Ectodermal cell (in vitro differentiated cells): ENCODE data around the gene SLC66A1.

Experiments
- H3K27ac ChIP-seq: 2 replicates; pipeline ENCODE4 v1.7.0; 2013; ENCODE audit warnings: mild to moderate bottlenecking, low read depth, low read length; ENCODE audit not compliant: insufficient read depth, poor library complexity, severe bottlenecking
- H3K27me3 ChIP-seq: 2 replicates; pipeline ENCODE4 v1.7.0; 2013; ENCODE audit warnings: mild to moderate bottlenecking, low read length; ENCODE audit not compliant: insufficient read depth, control insufficient read depth, poor library complexity, severe bottlenecking
- H3K36me3 ChIP-seq: one replicate; pipeline ENCODE4 v1.7.0; 2013; ENCODE audit warnings: low read length; ENCODE audit not compliant: control insufficient read depth, insufficient read depth
- H3K4me1 ChIP-seq: one replicate; pipeline ENCODE4 v1.7.0; 2013; ENCODE audit warnings: low read length; ENCODE audit not compliant: control insufficient read depth, insufficient read depth
- H3K4me3 ChIP-seq: 2 replicates; pipeline ENCODE4 v1.7.0; 2013; ENCODE audit warnings: low read depth, low read length, control low read depth; ENCODE audit not compliant: insufficient read depth
- H3K9me3 ChIP-seq: 2 replicates; pipeline ENCODE4 v1.7.0; 2013; ENCODE audit warnings: mild to moderate bottlenecking, low read length, moderate library complexity; ENCODE audit not compliant: control insufficient read depth
- WGBS, 2 experiments: methylation state at CpG; one replicate each; pipeline ENCODE4 v1.1.7; 2013; ENCODE audit warnings: missing lambda C conversion rate in 2 of 2; 5-methylcytosine and 5-hydroxymethylcytosine counted together

SLC66A1 gene

DNA sequence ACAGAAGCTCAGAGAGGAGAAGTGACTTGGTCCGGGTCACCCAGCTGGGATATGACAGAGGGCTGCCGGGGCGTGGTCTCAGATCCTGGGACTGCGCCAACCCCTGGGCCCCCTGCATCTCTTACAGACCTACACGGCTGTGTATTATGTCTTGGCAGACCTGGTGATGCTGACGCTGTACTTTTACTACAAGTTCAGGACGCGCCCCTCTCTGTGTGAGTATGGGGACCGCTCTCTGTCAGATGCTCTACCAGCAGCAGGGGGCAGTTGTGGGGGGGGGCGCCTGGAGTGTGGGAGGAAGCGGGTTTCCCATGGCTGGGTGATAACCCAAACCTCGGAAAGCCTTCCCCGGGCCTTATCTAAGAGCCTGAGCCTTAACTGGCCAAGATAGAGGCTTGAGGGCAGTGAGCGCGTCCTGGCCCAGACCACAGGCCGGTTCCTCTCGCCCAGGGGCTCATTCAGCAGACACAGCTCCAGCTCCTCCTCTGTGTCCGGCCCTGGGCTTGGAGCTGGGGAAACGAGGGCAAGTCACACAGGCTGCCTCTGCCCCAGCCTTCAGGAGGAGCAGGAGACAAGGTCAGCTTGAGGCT lies 13.3 kb downstream of the SLC66A1 start:
- H3K27ac ChIP-seq: no peak overlapping the region
- 91 to 94% methylated on average over 19 of the region's 19 CpGs for WGBS, 2 experiments
- H3K4me1 ChIP-seq: no peaks in the 10 kb centered on the region
- H3K4me3 ChIP-seq: no peak overlapping the region
- H3K27me3 ChIP-seq: no peaks in the 10 kb centered on the region
- H3K36me3 ChIP-seq: peaks cover 7% of the 10 kb centered on the region
- H3K9me3 ChIP-seq: no peaks in the 10 kb centered on the region

GRCh38 chr1:19325958-19326747 lies 14.0 kb downstream of the SLC66A1 start:
- H3K4me1 ChIP-seq: no peaks in the 10 kb centered on the region
- no peak overlapping the region for H3K4me3 ChIP-seq
- no peak overlapping the region for H3K27ac ChIP-seq
- H3K9me3 ChIP-seq: no peaks in the 10 kb centered on the region
- WGBS, 2 experiments: 92 to 94% methylated on average over 32 of the region's 32 CpGs
- H3K36me3 ChIP-seq: peaks cover 7% of the 10 kb centered on the region
- no peaks in the 10 kb centered on the region for H3K27me3 ChIP-seq

- Histone ChIP-seq H3K27me3 (no peaks in the 10 kb centered on the region), H3K36me3 (peaks cover 7% of the 10 kb centered on the region), H3K4me1 (no peaks in the 10 kb centered on the region), H3K27ac (no peak overlapping the region), H3K4me3 (no peak overlapping the region), H3K9me3 (no peaks in the 10 kb centered on the region)
- 89 to 90% methylated on average over 6 of the region's 6 CpGs for WGBS, 2 experiments
These were observed 14.6 kb downstream of the SLC66A1 start for GRCh38 chr1:19326748-19327065.

DNA sequence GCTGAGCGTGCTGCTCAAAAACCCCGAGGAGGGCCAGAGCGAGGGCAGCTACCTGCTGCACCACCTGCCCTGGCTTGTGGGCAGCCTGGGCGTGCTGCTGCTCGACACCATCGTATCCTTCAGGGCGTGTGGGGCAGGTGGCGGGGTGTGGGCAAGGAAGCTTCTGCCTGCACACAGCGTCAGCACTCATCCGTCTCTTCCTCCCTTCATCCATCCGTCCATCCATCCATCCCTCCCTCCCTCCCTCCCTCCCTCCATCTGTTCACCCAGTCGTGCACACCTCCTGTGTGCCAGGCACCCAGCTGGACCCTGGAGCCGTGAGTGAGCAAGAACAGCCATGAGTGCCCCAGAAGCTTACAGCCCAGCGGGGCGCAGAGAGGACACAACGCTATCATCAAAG lies 15.2 kb downstream of the SLC66A1 start:
- Histone ChIP-seq H3K4me3 (no peak overlapping the region), H3K4me1 (no peaks in the 10 kb centered on the region), H3K9me3 (no peaks in the 10 kb centered on the region), H3K27me3 (no peaks in the 10 kb centered on the region), H3K36me3 (peaks cover 7% of the 10 kb centered on the region), H3K27ac (no peak overlapping the region)
- WGBS, 2 experiments: 94 to 95% methylated on average over 16 of the region's 16 CpGs

GRCh38 chr1:19327736-19328135 lies 15.6 kb downstream of the SLC66A1 start:
- no peaks in the 10 kb centered on the region for H3K4me1 ChIP-seq
- H3K27ac ChIP-seq: no peak overlapping the region
- no peaks in the 10 kb centered on the region for H3K9me3 ChIP-seq
- WGBS, 2 experiments: 94 to 96% methylated on average over 9 of the region's 9 CpGs
- H3K27me3 ChIP-seq: no peaks in the 10 kb centered on the region
- peaks cover 7% of the 10 kb centered on the region for H3K36me3 ChIP-seq
- H3K4me3 ChIP-seq: no peak overlapping the region

DNA sequence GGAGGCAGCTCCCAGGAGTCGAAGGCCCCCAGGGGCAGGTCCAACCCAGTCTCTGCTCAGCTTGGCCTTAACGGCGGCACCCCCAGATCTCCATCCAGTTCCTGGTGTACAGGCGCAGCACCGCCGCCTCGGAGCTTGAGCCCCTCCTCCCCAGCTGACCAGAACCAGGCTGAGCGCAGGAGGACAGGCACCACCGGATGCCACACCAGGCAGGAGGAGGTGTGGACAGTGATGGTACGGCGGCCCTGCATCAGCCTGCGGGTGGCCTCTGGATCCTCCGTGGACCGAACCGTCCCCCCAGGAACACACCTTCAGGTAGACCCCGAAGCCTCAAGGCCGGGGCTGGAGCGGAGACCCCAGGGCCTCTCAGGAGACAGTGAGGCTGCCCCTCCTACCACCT lies 16.4 kb downstream of the SLC66A1 start:
- H3K9me3 ChIP-seq: no peaks in the 10 kb centered on the region
- WGBS, 2 experiments: 95% methylated on average over 18 of the region's 18 CpGs
- H3K4me1 ChIP-seq: no peaks in the 10 kb centered on the region
- H3K36me3 ChIP-seq: peaks cover 7% of the 10 kb centered on the region
- H3K27ac ChIP-seq: no peak overlapping the region
- no peaks in the 10 kb centered on the region for H3K27me3 ChIP-seq
- no peak overlapping the region for H3K4me3 ChIP-seq

- 94 to 95% methylated on average over 13 of the region's 13 CpGs for WGBS, 2 experiments
- H3K4me1 ChIP-seq: no peaks in the 10 kb centered on the region
- H3K4me3 ChIP-seq: no peak overlapping the region
- no peaks in the 10 kb centered on the region for H3K27me3 ChIP-seq
- H3K36me3 ChIP-seq: peaks cover 7% of the 10 kb centered on the region
- no peaks in the 10 kb centered on the region for H3K9me3 ChIP-seq
- H3K27ac ChIP-seq: no peak overlapping the region
These were observed 17.1 kb downstream of the SLC66A1 start for GRCh38 chr1:19329188-19329587.

- 94 to 95% methylated on average over 5 of the region's 5 CpGs for WGBS, 2 experiments
- H3K4me1 ChIP-seq: no peaks in the 10 kb centered on the region
- H3K9me3 ChIP-seq: no peaks in the 10 kb centered on the region
- H3K27ac ChIP-seq: no peak overlapping the region
- H3K27me3 ChIP-seq: no peaks in the 10 kb centered on the region
- H3K36me3 ChIP-seq: peaks cover 7% of the 10 kb centered on the region
- no peak overlapping the region for H3K4me3 ChIP-seq
These were observed 17.5 kb downstream of the SLC66A1 start for GRCh38 chr1:19329611-19330010.

DNA sequence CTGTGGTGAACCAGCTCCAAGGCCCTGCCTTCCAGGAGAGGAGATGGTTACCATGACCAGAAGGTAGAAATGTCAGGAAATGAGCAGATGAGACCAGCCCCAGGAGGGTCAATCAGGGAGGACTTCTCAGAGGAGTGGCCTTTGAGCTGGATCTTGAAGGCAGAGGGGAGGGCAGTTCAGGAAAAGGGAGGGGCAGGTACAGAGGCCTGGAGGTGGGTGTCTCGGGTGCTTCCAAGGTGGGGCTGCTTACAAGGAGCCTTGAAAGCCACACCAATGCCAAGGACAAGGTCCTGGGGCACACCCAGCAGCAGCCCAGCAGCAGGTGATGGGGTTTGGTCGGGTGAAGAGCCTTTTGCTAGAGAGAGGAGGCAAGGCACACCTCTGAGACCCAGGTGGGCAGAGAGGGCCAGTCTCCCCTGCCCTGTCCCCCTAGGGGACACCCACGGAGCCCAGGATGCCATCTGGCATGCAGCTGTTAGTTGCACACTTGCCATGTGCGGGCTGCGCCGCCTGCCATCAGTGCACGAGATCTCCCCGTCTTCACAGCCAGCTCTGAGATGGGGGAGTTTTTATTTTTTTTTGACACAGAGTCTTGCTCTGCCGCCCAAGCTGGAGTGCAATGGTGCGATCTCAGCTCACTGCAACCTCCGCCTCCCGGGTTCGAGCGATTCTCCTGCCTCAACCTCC lies 18.5 kb downstream of the SLC66A1 start:
- no peaks in the 10 kb centered on the region for H3K4me1 ChIP-seq
- no peak overlapping the region for H3K4me3 ChIP-seq
- no peak overlapping the region for H3K27ac ChIP-seq
- 93 to 94% methylated on average over 14 of the region's 14 CpGs for WGBS, 2 experiments
- H3K9me3 ChIP-seq: no peaks in the 10 kb centered on the region
- peaks cover 7% of the 10 kb centered on the region for H3K36me3 ChIP-seq
- no peaks in the 10 kb centered on the region for H3K27me3 ChIP-seq

GRCh38 chr1:19331262-19331878 lies 19.2 kb downstream of the SLC66A1 start:
- Histone ChIP-seq H3K36me3 (peaks cover 3% of the 10 kb centered on the region), H3K9me3 (no peaks in the 10 kb centered on the region), H3K27me3 (no peaks in the 10 kb centered on the region), H3K27ac (no peak overlapping the region), H3K4me1 (no peaks in the 10 kb centered on the region), H3K4me3 (no peak overlapping the region)
- 87 to 92% methylated on average over 13 of the region's 13 CpGs for WGBS, 2 experiments
